Measurements from ENCODE around the gene ZNF473. TPM values are rescaled to one million over a fixed set of nuclear protein-coding genes. Genes with fewer than 3 reads are reported as not detected.
"Not testable (repeated sequence)": the region's sequence is repeated elsewhere in the genome, so short reads cannot be mapped to it uniquely, and the experiment has no call there.

Gene ZNF473
- total RNA-seq, 1 donor from 2014 or later, result 11.0 TPM

- DNase-seq (ENCODE audit: low spot score in 2 of 2) (peak; percentile 33 to 60), FAIRE-seq (no peak)
These were observed 21.1 kb downstream of the ZNF473 start for GRCh38 chr19:50046649-50047503.

GRCh38 chr19:50047671-50048070, 21.9 kb downstream of the ZNF473 start:
- no peak for FAIRE-seq

GRCh38 chr19:50050406-50051227, 24.8 kb downstream of the ZNF473 start:
- DNase-seq (ENCODE audit: low spot score in 2 of 2) (peak; percentile 28 to 79), FAIRE-seq (no peak)

More at GRCh38 chr19:50047671-50048070, 21.9 kb downstream of the ZNF473 start:
- no peak for DNase-seq (ENCODE audit: low spot score in 2 of 2)

GRCh38 chr19:50051228-50051895, 25.6 kb downstream of the ZNF473 start:
- FAIRE-seq; DNase-seq (ENCODE audit: low spot score in 2 of 2): not testable (repeated sequence)

GRCh38 chr19:50051964-50052363, 26.2 kb downstream of the ZNF473 start:
- no peak for FAIRE-seq
- no peak for DNase-seq (ENCODE audit: low spot score in 2 of 2)

- FAIRE-seq (no peak), DNase-seq (ENCODE audit: low spot score in 2 of 2) (no peak)
These were observed 27.3 kb downstream of the ZNF473 start for GRCh38 chr19:50053119-50053518.

GRCh38 chr19:50058425-50058824, 32.6 kb downstream of the ZNF473 start:
- DNase-seq (ENCODE audit: low spot score in 2 of 2) (no peak), FAIRE-seq (no peak)

- DNase-seq (ENCODE audit: low spot score in 2 of 2) (no peak), FAIRE-seq (no peak)
These were observed 33.2 kb downstream of the ZNF473 start for GRCh38 chr19:50059045-50059444.

- FAIRE-seq, result no peak
- DNase-seq (ENCODE audit: low spot score in 2 of 2), result no peak
These were observed 34.3 kb downstream of the ZNF473 start for GRCh38 chr19:50060107-50060506.

GRCh38 chr19:50061650-50062049, 35.8 kb downstream of the ZNF473 start:
- no peak for FAIRE-seq

GRCh38 chr19:50065938-50066337, 40.1 kb downstream of the ZNF473 start:
- no peak for DNase-seq (ENCODE audit: low spot score in 2 of 2)
- no peak for FAIRE-seq

More at GRCh38 chr19:50061650-50062049, 35.8 kb downstream of the ZNF473 start:
- no peak for DNase-seq (ENCODE audit: low spot score in 2 of 2)

GRCh38 chr19:50067575-50067974, 41.8 kb downstream of the ZNF473 start:
- no peak for FAIRE-seq
- DNase-seq (ENCODE audit: low spot score in 2 of 2), result no peak

- FAIRE-seq; DNase-seq (ENCODE audit: low spot score in 2 of 2): not testable (repeated sequence)
These were observed 42.6 kb downstream of the ZNF473 start for GRCh38 chr19:50068382-50068781.

- DNase-seq (ENCODE audit: low spot score in 2 of 2); FAIRE-seq: not testable (repeated sequence)
These were observed 49.3 kb downstream of the ZNF473 start for GRCh38 chr19:50075076-50075475.

GRCh38 chr19:50075644-50076372, 50.0 kb downstream of the ZNF473 start:
- FAIRE-seq; DNase-seq (ENCODE audit: low spot score in 2 of 2): not testable (repeated sequence)

- FAIRE-seq; DNase-seq (ENCODE audit: low spot score in 2 of 2): not testable (repeated sequence)
These were observed 51.0 kb downstream of the ZNF473 start for GRCh38 chr19:50076581-50077355.

- DNase-seq (ENCODE audit: low spot score in 2 of 2); FAIRE-seq: not testable (repeated sequence)
These were observed 53.2 kb downstream of the ZNF473 start for GRCh38 chr19:50079014-50079413.

GRCh38 chr19:50084440-50084839, 58.6 kb downstream of the ZNF473 start:
- not testable (repeated sequence) for FAIRE-seq; DNase-seq (ENCODE audit: low spot score in 2 of 2)

- not testable (repeated sequence) for FAIRE-seq; DNase-seq (ENCODE audit: low spot score in 2 of 2)
These were observed 61.3 kb downstream of the ZNF473 start for GRCh38 chr19:50087153-50087552.
